ENCODE measurements around the gene RGS14. TPM values are rescaled to one million over a fixed set of nuclear protein-coding genes. Genes with fewer than 3 reads are reported as not detected.
A peak's percentile ranks its signal among the peaks of the same experiment; 100 is the strongest.

RGS14 gene
- total RNA-seq, 2 donors from 2014 or later: 9.1 to 10.1 TPM

DNA sequence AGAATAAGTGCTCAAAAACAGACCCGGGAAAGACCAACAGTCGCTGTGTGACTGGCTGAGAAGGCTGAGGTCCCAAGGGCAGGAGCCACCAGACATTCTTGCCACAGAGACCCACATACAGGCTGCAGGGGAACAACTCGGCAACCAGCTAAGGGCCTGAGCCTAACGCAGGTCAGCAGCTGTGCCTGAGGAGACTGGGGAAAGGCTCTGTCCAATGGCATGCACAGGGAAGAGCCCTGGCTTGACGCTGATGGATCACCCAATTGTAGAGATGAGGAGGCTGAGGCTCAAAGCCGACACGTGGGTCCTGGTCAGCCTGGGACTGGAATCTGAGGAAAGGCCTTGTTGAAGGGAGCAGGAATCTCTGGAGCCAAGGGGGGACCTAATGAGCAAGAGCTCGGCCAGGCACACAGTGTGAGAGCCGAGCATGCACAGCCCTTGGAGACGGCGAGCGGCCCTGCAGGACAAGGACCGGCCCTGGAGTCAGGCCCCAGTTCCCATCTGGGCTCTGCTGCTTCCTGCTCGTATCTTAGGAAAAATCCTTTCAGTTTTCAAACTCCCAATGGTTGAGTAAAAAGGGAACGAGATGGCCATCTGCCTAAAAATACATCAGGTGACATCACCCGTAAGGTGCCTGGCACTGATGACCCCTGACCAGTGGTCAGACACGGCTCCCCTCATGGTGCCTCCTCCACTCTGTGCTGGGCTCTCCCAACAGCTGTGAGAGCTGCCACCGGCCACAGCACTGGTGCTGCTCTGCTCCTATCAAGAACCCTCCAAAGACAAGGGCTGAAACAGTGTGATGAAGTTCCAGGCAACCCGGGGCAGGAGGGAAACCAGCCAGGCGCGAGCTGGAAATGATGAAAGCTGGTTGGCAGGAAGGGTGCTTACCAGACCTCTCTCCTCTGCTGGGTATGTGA lies 22.7 kb upstream of the RGS14 start:
- Histone ChIP-seq H3K4me3 (no peak overlapping the region), H3K27ac (no peak overlapping the region), H3K36me3 (peaks cover 47% of the 10 kb centered on the region), H3K9ac (ENCODE audit: low read depth in 2 of 2, low read length in 2 of 2) (no peak overlapping the region), H3K4me1 (no peaks in the 10 kb centered on the region), H3K9me3 (no peaks in the 10 kb centered on the region), H3K27me3 (no peaks in the 10 kb centered on the region)
- no peak for TF ChIP-seq CTCF (IDR thresholded peaks at IDR 0.05)
- intact Hi-C loops (cut with DNase I): no loop called here
- DNase-seq: no peak

GRCh38 chr5:177335701-177336065 lies 22.0 kb upstream of the RGS14 start:
- TF ChIP-seq CTCF (IDR thresholded peaks at IDR 0.05): no peak
- DNase-seq: no peak
- no peaks in the 10 kb centered on the region for H3K27me3 ChIP-seq

DNA sequence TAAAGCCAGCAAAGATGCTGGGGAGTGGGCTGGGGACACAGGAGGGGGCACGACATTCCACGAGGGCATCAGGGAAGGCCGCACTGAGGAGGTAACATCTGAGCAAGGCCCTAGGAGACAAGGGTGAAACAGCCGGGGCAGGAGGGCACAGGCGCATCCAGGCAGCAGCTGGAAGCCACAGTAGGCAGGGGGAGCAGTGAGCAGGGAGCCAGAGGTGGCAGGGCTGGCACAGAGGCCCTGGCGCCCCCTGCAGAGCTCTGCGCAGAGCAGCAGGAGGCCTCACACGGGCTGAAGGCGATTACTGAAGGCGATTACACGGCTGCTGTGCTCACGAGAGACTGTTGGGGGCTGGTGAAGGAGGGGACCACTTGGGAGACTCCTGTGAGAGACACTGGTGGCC lies 21.6 kb upstream of the RGS14 start:
- H3K27me3 ChIP-seq: no peaks in the 10 kb centered on the region
- no peak overlapping the region for H3K27ac ChIP-seq
- H3K4me3 ChIP-seq: no peak overlapping the region
- no peak for DNase-seq
- intact Hi-C loops (cut with DNase I): no loop called here
- peak; percentile 14 for TF ChIP-seq CTCF (IDR thresholded peaks at IDR 0.05)
- H3K9me3 ChIP-seq: no peaks in the 10 kb centered on the region
- peaks cover 47% of the 10 kb centered on the region for H3K36me3 ChIP-seq
- H3K9ac ChIP-seq (ENCODE audit: low read depth in 2 of 2, low read length in 2 of 2): no peak overlapping the region
- H3K4me1 ChIP-seq: no peaks in the 10 kb centered on the region

More at GRCh38 chr5:177335701-177336065, 22.0 kb upstream of the RGS14 start:
- H3K27ac ChIP-seq: no peak overlapping the region
- H3K36me3 ChIP-seq: peaks cover 47% of the 10 kb centered on the region
- no peak overlapping the region for H3K9ac ChIP-seq (ENCODE audit: low read depth in 2 of 2, low read length in 2 of 2)
- no peak overlapping the region for H3K4me3 ChIP-seq
- H3K9me3 ChIP-seq: no peaks in the 10 kb centered on the region
- intact Hi-C loops (cut with DNase I): no loop called here
- no peaks in the 10 kb centered on the region for H3K4me1 ChIP-seq

DNA sequence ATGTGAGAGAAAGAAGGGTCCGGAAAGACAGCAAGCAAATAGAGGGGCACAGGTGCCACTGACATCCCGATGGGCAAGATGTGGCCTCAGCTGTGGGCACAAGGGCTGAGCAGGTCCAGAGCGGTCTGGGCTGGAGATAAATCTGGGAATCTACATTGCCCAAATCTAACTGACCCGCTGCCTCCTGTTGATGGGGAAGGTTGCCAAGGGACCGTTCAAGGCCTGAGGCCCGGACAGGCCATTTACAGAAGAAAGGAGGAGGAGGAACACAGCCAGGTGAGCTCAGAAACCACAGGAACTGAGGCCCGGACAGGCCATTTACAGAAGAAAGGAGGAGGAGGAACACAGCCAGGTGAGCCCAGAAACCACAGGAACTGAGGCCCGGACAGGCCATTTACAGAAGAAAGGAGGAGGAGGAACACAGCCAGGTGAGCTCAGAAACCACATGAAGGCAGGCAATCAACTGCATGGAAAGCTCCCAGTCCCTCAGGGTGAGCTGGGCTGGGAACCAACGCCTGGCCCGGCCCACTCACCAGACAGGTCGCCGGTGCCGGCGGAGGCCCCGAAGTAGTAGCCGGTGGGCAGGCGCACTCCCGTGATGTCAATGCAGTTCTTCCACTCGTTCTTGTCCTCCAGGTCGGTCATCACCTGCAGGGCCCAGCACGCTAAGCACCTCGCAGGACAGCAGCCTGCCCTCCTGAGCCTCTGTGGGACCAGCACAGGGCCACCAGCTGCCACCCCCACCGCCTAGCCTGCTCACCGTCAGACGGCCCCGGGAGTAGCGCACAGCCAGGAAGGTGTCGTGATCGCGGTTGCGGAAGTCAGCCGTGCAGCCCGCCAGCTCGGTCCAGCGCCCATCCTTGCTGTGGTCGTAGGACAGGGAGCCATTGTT lies 20.9 kb upstream of the RGS14 start:
- H3K9me3 ChIP-seq: no peaks in the 10 kb centered on the region
- no peak for DNase-seq
- intact Hi-C loops (cut with DNase I): no loop called here
- no peaks in the 10 kb centered on the region for H3K4me1 ChIP-seq
- no peaks in the 10 kb centered on the region for H3K27me3 ChIP-seq
- no peak overlapping the region for H3K27ac ChIP-seq
- no peak for TF ChIP-seq CTCF (IDR thresholded peaks at IDR 0.05)
- no peak overlapping the region for H3K9ac ChIP-seq (ENCODE audit: low read depth in 2 of 2, low read length in 2 of 2)
- peaks cover 43% of the 10 kb centered on the region for H3K36me3 ChIP-seq
- no peak overlapping the region for H3K4me3 ChIP-seq

GRCh38 chr5:177338251-177339106 lies 19.2 kb upstream of the RGS14 start:
- no peak for TF ChIP-seq CTCF (IDR thresholded peaks at IDR 0.05)
- Histone ChIP-seq H3K4me1 (no peaks in the 10 kb centered on the region), H3K27me3 (no peaks in the 10 kb centered on the region), H3K27ac (no peak overlapping the region), H3K36me3 (peaks cover 29% of the 10 kb centered on the region), H3K4me3 (no peak overlapping the region), H3K9me3 (no peaks in the 10 kb centered on the region), H3K9ac (ENCODE audit: low read depth in 2 of 2, low read length in 2 of 2) (no peak overlapping the region)
- intact Hi-C loops (cut with DNase I): no loop called here
- no peak for DNase-seq
